GM20000 (cell line): Measurements from ENCODE around the gene PXMP4.

Experiments
- DNase-seq: peaks from one replicate; pipeline ENCODE4 v3.0.0; 2012; ENCODE audit warnings: low spot score
- CTCF ChIP-seq: IDR thresholded peaks from 2 replicates; pipeline ENCODE4 v1.5.1; 2012; ENCODE audit warnings: mild to moderate bottlenecking, control low read depth; ENCODE audit errors: extremely low read depth, missing control alignments

Gene PXMP4

DNA sequence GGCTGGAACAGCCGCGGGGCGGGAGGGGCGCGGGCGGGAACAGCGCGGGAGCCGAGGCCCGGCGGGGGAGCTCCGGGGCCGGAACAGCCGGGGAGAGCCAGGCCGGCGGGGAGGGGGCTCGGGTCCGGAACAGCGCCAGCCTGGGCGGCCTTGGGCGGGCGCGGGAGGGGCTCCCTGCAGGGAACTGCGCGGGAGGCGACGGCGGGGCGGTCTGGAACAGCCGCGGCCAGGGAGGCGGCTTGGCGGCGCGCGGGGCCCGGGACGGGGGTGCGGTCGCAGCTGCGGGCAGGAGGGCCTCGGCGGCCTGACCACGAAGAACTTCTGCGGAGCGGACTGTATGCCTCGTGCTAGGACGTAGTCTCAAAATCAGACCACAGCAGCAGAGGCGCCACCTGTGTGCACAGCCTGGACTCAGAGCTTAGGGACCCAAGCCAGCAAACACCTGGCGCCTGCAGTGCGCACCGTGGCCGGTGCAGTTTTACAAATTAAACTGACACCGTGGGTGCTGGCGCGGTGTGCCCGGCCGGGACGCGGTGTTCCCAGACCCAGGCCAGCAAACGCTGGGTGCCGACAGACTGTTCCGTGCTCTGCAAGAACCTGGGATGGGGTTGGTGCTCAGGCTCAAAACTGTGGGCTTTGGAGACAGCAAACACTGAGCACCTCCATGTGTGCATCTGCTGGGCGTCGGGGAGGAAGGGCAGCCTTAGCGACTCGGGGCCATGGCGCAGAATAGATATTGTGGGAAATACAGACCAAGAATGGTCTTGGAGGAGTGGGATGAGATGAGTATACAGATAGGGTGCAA, 12.3 kb upstream of the PXMP4 start:
- DNase-seq, result peak; percentile 90
- no peak for TF ChIP-seq CTCF

DNA sequence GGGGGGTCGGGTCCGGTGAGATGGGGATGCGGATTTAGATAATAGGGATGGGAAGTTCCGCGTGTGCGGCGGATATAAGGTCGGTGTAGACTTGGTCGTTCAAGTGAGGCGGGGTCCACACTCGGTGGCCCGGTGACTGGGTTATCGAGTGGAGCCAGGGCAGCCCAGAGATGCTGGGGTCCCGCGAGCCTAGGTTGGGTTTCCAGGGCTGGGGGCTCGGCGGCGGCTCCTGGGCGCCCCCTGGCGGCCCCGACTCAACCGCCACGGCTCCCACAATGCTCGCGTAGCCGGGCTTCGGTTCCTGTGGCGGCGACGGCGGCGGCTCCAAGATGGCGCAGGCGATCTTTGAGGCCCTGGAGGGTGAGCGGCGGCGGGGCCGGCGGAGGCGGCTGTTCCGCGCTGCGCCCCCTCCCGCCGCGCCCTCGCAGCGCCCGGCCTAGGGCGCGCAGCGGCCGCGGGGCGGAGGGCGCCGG, 11.6 kb upstream of the PXMP4 start, which contains the start of gene ZNF341:
TSS of gene ZNF341 (plus strand) at position 304 of the 473 bp plus-strand sequence. CDS start at position 330, 26 bp downstream.
- TF ChIP-seq CTCF, result peak; percentile 86
- DNase-seq, result peak; percentile 91

DNA sequence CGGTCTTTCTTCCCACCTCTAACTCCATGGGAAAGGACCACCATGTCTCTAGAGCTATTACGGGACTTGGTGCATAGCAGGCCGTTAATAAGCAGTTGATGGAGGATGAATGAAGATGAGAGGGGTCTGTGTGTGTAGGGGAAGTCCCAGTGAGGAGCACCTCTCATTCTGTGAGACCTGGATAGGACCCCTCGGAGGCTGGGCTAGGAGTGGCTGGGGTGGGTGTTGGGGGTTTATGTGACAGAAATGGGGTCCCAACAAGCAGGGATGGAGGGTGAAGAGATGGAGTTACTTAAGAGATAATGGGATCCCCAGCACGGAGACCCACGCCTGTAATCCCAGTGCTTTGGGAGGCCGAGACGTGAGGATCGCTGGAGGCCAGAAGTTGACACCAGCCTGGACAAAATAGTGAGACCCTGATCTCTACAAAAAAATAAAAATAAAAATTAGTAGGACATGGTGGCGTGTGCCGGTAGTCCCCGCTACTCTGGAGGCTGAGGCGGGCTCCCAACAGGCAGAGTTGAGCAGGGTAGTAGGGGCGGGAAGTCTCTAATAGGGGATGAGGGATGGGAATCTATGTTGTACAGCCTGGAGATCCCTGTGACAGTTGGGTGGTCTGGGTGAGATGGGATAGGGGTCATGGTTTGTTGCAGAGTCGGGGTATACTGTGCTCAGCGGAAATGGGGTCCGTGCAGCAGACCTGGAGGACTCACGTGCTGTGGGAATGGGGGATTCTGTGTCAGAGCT, 11.0 kb upstream of the PXMP4 start:
- DNase-seq, result no peak
- TF ChIP-seq CTCF, result no peak

DNA sequence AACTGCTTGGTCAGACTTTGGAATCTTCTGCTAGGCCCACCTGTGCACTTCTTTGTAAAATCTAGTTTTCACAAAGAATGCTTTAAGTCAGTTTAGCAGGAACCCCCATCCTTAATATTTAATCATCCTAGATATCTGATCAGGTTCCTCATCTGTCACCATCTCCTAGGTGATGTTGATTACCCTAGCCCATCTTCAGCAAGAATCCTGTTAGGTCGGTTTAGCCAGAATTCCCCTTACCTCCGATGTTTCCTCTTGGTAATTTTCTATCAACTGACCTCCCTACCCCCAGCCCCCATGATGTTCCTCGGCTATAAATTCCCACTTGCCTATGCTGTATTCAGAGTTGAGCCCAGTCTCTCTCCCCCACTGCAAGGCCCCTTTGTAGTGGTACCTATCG, 9.0 kb upstream of the PXMP4 start:
- no peak for DNase-seq
- TF ChIP-seq CTCF, result no peak

- no peak for DNase-seq
- no peak for TF ChIP-seq CTCF
These were observed 8.4 kb upstream of the PXMP4 start for GRCh38 chr20:33728463-33728862.

- no peak for DNase-seq
- no peak for TF ChIP-seq CTCF
These were observed 7.7 kb upstream of the PXMP4 start for GRCh38 chr20:33727806-33728205.

GRCh38 chr20:33727115-33727479, 7.0 kb upstream of the PXMP4 start:
- TF ChIP-seq CTCF, result no peak
- no peak for DNase-seq
